ENCODE data around the gene WDR81. TPM values are rescaled to one million over a fixed set of nuclear protein-coding genes. Genes with fewer than 3 reads are reported as not detected.
A peak's percentile ranks its signal among the peaks of the same experiment; 100 is the strongest.

Gene WDR81
- total and polyA plus RNA-seq, 10 of the 15 experiments (the other 5 are each of a cell fraction or from before 2014, with no cell fraction given), result 0.13 to 22.4 (median 7.3) TPM; not detected in 1

DNA sequence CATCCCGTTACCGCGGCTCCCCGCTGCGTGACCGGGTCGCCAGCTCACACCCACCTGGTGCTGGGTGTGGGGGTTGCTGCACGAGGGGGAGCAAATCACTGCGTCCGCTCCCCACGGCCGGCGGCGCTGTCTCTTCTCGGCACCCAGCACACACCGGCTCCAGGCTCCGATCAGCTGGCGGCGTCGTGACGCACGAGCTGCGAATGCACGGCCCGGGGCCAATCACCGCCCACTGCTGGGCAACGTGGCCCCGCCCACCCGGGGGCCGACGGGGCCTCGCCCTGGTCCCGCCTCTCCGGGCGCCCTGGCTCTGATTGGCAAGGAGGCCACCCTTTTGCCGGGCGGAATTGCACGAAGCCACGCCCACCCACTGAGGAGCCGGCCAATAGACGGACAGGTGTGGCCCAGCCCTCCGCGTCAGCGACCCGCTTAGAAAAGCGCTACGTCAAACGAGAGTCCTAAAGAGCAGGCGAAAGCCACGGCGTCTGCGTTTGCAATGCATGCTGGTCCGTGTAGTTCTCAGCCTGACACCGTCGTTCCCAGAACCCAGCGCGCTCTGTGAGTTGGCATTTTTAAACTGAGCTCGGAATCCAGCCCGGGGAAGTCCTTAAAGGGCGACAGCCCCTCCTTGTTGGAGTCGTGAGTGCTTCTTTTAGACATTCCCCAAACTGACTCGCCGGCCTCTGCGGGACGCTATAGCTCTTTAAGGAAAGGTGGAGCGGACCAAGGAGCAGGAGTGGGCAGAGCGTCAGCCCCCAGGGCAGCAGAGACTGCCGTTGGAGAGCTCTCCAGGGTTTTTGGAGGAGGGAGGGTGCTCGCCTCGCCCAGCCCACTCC is 8.2 kb upstream of the WDR81 start (continued):
- TF ChIP-seq GABPA (IDR thresholded peaks at IDR 0.05; ENCODE audit: low read depth) (no peak), SUZ12 (IDR thresholded peaks at IDR 0.05; ENCODE audit: unreplicated experiment) (no peak), JUNB (IDR thresholded peaks at IDR 0.05) (no peak), GATAD2B (conservative IDR thresholded peaks at IDR 0.05; ENCODE audit: low read depth) (0 out of 2 replicates have a peak, but pooled peaks have one; percentile 21), BMI1 (IDR thresholded peaks at IDR 0.05; ENCODE audit: borderline replicate concordance) (no peak), ZNF24 (IDR thresholded peaks at IDR 0.05) (no peak), IKZF2 (IDR thresholded peaks at IDR 0.05) (no peak), DPF2 (IDR thresholded peaks at IDR 0.05) (peak; percentile 97), YY1 (IDR thresholded peaks at IDR 0.05; ENCODE audit: low read depth, low read length) (peak; percentile 49; the same call in 1 of the 2 replicates), NR2C1 (IDR thresholded peaks at IDR 0.05) (peak; percentile 19; the same call in 1 of the 2 replicates), IRF4 (IDR thresholded peaks at IDR 0.05; ENCODE audit: low read depth, low read length) (no peak), SREBF2 (IDR thresholded peaks at IDR 0.05; ENCODE audit: low read length) (no peak), EED (IDR thresholded peaks at IDR 0.05; ENCODE audit: low read depth) (no peak)
- TF ChIP-seq, protein P1, sequence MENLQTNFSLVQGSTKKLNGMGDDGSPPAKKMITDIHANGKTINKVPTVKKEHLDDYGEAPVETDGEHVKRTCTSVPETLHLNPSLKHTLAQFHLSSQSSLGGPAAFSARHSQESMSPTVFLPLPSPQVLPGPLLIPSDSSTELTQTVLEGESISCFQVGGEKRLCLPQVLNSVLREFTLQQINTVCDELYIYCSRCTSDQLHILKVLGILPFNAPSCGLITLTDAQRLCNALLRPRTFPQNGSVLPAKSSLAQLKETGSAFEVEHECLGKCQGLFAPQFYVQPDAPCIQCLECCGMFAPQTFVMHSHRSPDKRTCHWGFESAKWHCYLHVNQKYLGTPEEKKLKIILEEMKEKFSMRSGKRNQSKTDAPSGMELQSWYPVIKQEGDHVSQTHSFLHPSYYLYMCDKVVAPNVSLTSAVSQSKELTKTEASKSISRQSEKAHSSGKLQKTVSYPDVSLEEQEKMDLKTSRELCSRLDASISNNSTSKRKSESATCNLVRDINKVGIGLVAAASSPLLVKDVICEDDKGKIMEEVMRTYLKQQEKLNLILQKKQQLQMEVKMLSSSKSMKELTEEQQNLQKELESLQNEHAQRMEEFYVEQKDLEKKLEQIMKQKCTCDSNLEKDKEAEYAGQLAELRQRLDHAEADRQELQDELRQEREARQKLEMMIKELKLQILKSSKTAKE (IDR thresholded peaks at IDR 0.05; ENCODE audit: low read depth, poor library complexity, severe bottlenecking), result no peak
- TF ChIP-seq, protein P2, sequence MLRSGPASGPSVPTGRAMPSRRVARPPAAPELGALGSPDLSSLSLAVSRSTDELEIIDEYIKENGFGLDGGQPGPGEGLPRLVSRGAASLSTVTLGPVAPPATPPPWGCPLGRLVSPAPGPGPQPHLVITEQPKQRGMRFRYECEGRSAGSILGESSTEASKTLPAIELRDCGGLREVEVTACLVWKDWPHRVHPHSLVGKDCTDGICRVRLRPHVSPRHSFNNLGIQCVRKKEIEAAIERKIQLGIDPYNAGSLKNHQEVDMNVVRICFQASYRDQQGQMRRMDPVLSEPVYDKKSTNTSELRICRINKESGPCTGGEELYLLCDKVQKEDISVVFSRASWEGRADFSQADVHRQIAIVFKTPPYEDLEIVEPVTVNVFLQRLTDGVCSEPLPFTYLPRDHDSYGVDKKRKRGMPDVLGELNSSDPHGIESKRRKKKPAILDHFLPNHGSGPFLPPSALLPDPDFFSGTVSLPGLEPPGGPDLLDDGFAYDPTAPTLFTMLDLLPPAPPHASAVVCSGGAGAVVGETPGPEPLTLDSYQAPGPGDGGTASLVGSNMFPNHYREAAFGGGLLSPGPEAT (IDR thresholded peaks at IDR 0.05; ENCODE audit: low read depth), result no peak; the same call in 1 of the 2 replicates
- TF ChIP-seq, protein P3, sequence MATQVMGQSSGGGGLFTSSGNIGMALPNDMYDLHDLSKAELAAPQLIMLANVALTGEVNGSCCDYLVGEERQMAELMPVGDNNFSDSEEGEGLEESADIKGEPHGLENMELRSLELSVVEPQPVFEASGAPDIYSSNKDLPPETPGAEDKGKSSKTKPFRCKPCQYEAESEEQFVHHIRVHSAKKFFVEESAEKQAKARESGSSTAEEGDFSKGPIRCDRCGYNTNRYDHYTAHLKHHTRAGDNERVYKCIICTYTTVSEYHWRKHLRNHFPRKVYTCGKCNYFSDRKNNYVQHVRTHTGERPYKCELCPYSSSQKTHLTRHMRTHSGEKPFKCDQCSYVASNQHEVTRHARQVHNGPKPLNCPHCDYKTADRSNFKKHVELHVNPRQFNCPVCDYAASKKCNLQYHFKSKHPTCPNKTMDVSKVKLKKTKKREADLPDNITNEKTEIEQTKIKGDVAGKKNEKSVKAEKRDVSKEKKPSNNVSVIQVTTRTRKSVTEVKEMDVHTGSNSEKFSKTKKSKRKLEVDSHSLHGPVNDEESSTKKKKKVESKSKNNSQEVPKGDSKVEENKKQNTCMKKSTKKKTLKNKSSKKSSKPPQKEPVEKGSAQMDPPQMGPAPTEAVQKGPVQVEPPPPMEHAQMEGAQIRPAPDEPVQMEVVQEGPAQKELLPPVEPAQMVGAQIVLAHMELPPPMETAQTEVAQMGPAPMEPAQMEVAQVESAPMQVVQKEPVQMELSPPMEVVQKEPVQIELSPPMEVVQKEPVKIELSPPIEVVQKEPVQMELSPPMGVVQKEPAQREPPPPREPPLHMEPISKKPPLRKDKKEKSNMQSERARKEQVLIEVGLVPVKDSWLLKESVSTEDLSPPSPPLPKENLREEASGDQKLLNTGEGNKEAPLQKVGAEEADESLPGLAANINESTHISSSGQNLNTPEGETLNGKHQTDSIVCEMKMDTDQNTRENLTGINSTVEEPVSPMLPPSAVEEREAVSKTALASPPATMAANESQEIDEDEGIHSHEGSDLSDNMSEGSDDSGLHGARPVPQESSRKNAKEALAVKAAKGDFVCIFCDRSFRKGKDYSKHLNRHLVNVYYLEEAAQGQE (IDR thresholded peaks at IDR 0.05; ENCODE audit: low read depth, low read length), result no peak
- TF ChIP-seq, protein P4, sequence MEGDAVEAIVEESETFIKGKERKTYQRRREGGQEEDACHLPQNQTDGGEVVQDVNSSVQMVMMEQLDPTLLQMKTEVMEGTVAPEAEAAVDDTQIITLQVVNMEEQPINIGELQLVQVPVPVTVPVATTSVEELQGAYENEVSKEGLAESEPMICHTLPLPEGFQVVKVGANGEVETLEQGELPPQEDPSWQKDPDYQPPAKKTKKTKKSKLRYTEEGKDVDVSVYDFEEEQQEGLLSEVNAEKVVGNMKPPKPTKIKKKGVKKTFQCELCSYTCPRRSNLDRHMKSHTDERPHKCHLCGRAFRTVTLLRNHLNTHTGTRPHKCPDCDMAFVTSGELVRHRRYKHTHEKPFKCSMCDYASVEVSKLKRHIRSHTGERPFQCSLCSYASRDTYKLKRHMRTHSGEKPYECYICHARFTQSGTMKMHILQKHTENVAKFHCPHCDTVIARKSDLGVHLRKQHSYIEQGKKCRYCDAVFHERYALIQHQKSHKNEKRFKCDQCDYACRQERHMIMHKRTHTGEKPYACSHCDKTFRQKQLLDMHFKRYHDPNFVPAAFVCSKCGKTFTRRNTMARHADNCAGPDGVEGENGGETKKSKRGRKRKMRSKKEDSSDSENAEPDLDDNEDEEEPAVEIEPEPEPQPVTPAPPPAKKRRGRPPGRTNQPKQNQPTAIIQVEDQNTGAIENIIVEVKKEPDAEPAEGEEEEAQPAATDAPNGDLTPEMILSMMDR (IDR thresholded peaks at IDR 0.05 in 2 of 3, conservative IDR thresholded peaks at IDR 0.05 in 1 of 3; ENCODE audit: control insufficient read depth in 2 of 3, extremely low read depth in 1 of 3, insufficient read depth in 1 of 3, low read depth in 3 of 3, low read length in 3 of 3), result no peak; a peak in 1 of 6 replicates
- TF ChIP-seq, protein P5, sequence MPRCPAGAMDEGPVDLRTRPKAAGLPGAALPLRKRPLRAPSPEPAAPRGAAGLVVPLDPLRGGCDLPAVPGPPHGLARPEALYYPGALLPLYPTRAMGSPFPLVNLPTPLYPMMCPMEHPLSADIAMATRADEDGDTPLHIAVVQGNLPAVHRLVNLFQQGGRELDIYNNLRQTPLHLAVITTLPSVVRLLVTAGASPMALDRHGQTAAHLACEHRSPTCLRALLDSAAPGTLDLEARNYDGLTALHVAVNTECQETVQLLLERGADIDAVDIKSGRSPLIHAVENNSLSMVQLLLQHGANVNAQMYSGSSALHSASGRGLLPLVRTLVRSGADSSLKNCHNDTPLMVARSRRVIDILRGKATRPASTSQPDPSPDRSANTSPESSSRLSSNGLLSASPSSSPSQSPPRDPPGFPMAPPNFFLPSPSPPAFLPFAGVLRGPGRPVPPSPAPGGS (IDR thresholded peaks at IDR 0.05; ENCODE audit: borderline replicate concordance, insufficient read depth, low read depth, low read length, poor library complexity, severe bottlenecking), result no peak

Measured in GM12878 (cell line).